Measurements from ENCODE around the gene MBNL2.

The MBNL2 gene

DNA sequence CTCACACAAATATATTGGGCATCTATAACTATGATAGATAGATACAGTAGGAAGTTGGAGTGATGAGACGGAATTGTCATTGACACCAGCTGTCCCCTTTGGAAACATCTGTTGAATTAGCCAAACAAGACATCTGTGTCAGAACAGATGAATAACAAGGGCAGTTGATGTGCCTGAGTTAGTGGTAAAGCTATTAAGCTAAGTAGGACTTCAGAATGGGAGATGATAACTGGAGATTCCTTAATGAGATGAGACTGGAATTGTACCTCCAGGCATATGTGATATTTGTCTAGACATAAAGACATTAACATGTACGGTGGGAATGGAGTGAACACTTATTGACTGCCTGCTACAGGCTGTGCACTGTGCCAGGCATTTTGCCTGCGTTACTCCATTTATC is 78.7 kb downstream of the MBNL2 start:
- DNase-seq (ENCODE audit: low read depth in 2 of 2): no peak

- DNase-seq (ENCODE audit: low read depth in 2 of 2): no peak
Observed at GRCh38 chr13:97301382-97302095, 79.4 kb downstream of the MBNL2 start.

- no peak for DNase-seq (ENCODE audit: low read depth in 2 of 2)
Observed at GRCh38 chr13:97302611-97303010, 80.5 kb downstream of the MBNL2 start.

DNA sequence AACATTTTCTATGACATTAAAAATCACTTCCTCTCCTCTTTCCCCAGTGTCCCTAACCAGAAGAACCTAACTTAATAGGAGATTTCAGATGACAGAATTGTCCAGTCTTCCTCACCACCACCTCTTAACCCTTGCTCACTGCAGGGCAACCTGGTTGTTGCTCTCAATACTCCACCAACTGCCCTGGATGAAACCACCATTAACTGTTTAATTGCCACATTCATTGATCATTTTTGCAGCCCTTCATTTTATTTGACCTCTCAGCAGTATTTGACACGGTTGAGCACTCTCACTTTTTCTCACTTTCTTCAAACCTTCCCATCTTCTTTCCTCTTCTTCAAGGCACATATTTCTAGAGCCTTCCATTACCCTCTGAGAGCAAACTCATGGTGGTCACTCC is 84.0 kb downstream of the MBNL2 start:
- no peak for DNase-seq (ENCODE audit: low read depth in 2 of 2)

DNA sequence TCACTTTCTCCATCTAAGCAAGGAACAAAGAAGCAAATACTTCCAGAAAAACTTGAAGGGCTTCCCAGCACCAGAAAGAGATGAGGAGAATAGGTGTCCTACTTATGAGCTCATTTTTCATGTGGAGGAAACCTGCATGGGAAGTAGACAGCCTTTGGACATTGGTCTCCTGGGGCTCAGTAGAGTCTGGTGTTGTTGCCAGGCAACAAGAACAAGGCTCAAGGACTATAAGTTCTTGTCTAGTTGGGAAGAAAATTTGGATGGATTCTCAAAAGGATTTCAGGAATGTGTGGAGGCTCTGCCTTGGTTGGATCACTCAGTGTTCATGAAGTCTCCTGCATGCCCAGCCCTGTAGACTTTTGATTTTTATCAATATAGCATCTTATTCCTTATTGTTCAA is 84.5 kb downstream of the MBNL2 start:
- no peak for DNase-seq (ENCODE audit: low read depth in 2 of 2)

DNA sequence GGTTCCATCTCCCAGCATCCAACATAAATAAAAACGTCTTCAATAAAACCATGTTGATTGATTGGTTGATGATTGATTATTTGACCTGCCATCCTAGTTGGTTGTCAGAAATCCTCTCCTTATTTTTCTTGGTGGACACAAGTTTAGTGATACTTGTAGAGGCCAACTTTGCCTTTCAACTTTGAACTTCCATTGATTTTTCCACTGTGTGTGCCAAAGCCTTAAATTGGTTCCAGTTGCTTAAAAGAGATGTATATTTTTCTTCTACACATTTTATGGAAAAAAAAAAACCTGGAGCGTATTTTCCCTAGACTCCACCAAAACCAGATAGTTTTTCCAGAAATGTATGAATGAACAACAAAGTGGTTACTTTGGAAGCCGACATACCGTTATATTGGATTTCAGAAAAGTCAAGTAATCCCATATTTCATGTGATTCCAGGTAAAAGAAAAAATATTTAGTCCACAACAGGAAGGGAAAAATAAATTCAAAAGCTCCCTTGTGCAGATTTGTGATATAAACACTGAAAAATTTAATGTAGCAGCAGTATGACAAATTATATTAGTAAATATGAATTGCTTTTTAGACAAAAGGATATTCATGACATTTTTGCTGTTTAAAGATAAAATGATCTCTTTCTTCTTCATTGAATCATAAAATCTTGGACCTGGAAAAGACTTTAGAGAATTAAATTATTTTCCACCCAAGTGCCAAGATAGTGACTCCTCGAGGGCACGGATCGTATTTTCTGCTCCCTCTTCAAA is 85.2 kb downstream of the MBNL2 start:
- no peak for DNase-seq (ENCODE audit: low read depth in 2 of 2)

GRCh38 chr13:97307882-97308624 is 85.9 kb downstream of the MBNL2 start:
- no peak for DNase-seq (ENCODE audit: low read depth in 2 of 2)

DNA sequence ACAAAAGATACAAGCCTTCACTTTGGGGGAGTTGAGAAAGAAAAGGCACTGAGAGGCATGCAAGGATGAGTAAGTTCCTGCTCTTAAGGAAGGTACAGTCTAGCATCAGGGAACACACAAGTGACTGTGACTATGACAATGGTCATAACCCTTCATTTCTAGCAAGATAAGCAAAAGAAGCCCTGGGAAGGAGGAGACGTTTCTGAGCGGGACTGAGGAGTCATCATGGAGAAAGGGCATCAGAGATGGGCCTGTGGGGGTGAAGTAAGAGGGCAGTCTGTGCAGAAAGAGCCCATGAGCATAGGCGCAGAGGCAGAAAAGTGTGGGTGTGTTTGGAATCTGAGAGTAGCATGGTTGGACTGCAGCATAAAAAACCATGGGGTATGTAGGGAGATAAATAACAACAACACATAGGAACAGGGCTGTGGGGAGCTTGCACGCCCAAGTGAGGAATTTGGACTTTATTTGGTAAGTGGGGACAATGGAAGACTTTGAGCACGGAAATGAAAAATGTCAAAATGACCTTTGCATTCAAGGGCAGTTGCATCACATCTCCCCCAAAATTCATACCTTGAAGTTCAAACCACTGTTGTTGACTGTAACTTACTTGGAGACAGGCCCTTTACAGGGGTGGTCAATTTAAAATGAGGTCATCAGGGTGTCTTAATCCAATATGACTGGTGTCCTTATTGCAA is 86.7 kb downstream of the MBNL2 start:
- DNase-seq (ENCODE audit: low read depth in 2 of 2): no peak

DNA sequence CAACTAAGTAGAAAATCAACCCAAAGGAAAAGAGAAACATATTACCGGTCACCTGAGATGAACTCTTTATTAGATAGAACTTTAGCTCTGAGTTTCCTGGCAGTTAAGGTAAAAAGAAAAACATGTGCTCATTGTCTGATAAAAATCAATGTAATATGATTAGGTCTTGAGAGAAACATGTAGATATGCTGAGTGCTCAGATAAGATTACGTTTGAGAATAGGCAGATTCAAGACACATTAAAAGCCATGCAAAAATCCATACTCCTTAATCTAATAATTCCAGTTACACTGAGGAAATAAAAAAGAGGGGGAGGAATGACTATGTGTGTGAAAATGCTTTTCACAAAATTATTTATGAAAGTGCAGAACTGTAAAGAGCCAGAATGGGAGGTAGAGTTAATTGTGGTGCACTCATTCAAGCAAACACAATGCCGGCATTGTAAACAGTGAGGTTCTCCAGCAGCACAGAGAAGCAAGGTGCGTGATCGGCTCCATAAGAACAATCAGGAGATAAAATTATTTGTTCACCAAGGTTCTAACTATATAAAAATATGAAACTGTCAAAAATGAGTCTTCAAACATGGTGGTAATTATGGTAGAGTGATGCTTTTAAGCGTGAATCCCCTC is 88.8 kb downstream of the MBNL2 start:
- DNase-seq (ENCODE audit: low read depth in 2 of 2): no peak

- no peak for DNase-seq (ENCODE audit: low read depth in 2 of 2)
Observed at GRCh38 chr13:97311956-97312355, 89.8 kb downstream of the MBNL2 start.

DNA sequence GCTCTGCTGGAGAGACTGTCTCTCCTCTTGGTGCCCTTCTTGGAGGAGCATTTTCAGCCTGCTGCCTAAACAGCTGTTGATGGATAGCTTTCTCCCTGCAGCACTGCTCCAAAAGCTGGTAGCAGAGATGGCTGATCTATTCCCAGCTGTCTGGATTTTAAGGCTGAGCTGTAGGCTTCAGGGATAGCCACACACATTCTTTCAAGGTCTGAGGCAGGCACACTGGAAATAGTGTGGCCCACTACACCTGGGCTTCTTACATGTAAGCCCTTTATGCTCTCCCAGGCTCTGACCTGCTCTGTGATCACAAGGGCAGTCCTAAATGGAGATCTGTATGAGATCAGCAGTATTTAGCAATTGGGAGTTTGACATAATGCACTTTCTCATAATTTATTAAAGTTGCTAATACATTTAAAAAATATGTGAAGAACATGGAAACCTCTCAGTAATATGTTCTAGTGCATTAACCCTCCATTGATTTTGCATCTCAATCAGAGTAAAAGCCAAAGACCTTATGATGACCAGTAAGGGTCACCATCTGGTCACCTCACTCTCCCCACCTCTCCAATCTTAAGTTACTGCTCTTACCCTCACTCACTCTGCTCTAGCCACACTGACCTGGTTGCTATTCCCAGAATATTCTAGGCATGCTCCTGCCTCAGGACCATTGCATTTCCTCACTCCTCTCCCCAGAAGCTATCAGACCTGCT is 91.6 kb downstream of the MBNL2 start:
- no peak for DNase-seq (ENCODE audit: low read depth in 2 of 2)

DNA sequence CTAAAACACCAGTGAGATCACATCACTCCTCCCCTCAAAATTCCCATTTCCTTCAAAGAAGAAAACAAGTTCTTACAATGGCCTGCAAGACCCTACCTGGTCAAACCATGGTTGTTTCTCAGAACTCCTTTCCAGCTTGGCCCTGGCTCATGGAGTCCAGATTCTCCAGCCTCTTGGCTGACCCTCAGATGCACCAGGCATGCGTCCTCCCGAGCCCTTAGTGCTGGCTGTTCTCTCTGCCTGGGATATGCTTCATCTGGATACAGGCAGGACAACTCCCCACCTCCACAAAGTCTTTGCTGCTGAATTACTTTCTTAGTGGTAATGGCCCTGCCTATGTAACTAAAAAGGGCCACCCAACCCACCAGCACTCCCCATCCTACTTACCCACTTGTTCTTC is 94.3 kb downstream of the MBNL2 start:
- DNase-seq (ENCODE audit: low read depth in 2 of 2): no peak

- no peak for DNase-seq (ENCODE audit: low read depth in 2 of 2)
Observed at GRCh38 chr13:97317933-97318332, 95.8 kb downstream of the MBNL2 start.

GRCh38 chr13:97318532-97318931 is 96.4 kb downstream of the MBNL2 start:
- DNase-seq (ENCODE audit: low read depth in 2 of 2): no peak

- DNase-seq (ENCODE audit: low read depth in 2 of 2): no peak
Observed at GRCh38 chr13:97319113-97319720, 97.1 kb downstream of the MBNL2 start.

DNA sequence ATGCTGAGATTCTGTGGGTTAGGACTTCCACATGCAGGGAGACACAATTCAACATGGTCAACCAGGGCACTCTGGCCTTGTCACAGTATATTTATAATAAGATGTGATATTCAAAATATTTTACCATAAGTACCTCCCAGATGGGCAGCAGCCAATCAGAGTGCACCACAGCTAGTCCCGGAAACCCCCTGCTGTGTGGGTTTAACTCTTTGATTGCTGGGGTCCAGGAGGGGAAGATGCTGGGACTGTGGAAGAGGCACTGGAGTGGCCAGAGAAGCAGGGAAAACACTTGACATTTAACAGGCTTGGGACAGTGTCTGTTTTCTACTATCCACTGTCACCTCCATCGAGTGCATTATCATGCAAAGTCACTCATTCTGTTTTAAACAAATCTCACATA is 99.0 kb downstream of the MBNL2 start:
- DNase-seq (ENCODE audit: low read depth in 2 of 2): no peak

- no peak for DNase-seq (ENCODE audit: low read depth in 2 of 2)
Observed at GRCh38 chr13:97321616-97322321, 99.6 kb downstream of the MBNL2 start.

- no peak for DNase-seq (ENCODE audit: low read depth in 2 of 2)
Observed at GRCh38 chr13:97322740-97323342, 100.7 kb downstream of the MBNL2 start.

DNA sequence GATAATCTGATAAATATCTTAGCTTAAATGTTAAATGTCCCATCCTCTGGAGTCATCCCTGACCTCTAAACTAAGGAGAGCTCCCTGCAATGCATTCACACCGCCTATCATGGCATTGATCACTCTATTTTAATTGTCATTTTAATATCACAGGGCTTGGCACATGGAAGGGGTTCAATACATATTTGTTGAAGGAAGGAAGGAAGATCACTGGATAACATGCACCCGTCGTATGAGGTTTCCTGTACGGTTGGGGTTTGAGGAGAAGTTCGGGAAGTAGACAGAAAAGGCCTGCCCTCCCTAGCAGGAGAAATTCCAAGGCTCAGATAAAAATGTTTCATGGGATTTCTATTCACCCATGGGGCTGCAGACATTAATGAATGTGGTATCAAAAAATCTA is 102.0 kb downstream of the MBNL2 start:
- DNase-seq (ENCODE audit: low read depth in 2 of 2): no peak

DNA sequence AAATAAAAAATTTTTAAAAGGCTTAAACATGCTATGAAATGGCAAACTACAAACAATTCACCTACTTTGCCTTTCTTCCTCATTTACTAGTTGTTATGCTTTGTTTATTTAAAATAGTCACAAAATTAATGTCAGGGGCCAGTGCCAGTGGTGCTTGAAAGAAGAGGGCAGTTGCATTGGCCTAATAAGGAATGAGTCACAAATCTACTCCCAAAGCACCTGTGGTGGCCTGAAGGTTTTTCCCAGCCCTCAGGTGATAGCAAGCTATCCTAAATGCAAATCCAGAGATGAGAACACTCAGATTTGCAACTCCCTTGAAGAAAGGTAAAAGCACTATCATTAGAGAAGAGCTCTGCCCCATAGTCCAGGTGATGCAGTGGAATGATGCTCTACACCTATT is 103.6 kb downstream of the MBNL2 start:
- no peak for DNase-seq (ENCODE audit: low read depth in 2 of 2)
